DND-41 (cell line): Measurements from ENCODE around the gene SPACA7.

Experiments
- CTCF ChIP-seq: IDR thresholded peaks from 2 replicates; pipeline ENCODE4 v1.5.1; 2012; ENCODE audit warnings: borderline replicate concordance, low read length, moderate library complexity, mild to moderate bottlenecking; ENCODE audit not compliant: poor library complexity, severe bottlenecking; ENCODE audit errors: extremely low read depth
- EZH2 ChIP-seq: IDR thresholded peaks from 3 replicates; pipeline ENCODE4 v1.6.1; 2012; ENCODE audit warnings: borderline replicate concordance, low read depth, mild to moderate bottlenecking, moderate library complexity, low read length, inconsistent platforms; ENCODE audit not compliant: severe bottlenecking

GRCh38 chr13:112443191-112443994 is 67.2 kb downstream of the SPACA7 start:
- TF ChIP-seq CTCF (no peak), EZH2 (no peak)
